ENCODE measurements around the gene LATS1. TPM values are rescaled to one million over a fixed set of nuclear protein-coding genes. Genes with fewer than 3 reads are reported as not detected.

The LATS1 gene
- total and polyA plus RNA-seq, 2 donors from 2014 or later: 3.3 to 32.4 TPM

DNA sequence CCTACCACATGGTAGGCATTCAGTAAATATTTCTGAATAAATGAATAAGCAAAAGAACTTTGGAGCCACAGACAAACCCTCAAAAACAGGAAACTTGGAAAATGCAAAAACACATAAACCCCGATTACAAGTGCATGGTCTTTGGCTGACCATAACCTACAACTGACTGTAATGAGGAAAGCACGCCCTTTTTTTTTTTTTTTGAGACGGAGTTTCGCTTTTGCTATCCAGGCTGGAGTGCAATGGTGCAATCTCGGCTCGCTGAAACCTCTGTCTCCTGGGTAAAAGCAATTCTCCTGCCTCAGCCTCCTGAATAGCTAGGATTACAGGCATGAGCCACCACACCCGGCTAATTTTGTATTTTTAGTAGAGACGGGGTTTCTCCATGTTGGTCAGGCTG, 11.9 kb upstream of the LATS1 start:
- no peak overlapping the region for H3K4me3 ChIP-seq (ENCODE audit: low read length in 3 of 3)
- TF ChIP-seq, protein P1, sequence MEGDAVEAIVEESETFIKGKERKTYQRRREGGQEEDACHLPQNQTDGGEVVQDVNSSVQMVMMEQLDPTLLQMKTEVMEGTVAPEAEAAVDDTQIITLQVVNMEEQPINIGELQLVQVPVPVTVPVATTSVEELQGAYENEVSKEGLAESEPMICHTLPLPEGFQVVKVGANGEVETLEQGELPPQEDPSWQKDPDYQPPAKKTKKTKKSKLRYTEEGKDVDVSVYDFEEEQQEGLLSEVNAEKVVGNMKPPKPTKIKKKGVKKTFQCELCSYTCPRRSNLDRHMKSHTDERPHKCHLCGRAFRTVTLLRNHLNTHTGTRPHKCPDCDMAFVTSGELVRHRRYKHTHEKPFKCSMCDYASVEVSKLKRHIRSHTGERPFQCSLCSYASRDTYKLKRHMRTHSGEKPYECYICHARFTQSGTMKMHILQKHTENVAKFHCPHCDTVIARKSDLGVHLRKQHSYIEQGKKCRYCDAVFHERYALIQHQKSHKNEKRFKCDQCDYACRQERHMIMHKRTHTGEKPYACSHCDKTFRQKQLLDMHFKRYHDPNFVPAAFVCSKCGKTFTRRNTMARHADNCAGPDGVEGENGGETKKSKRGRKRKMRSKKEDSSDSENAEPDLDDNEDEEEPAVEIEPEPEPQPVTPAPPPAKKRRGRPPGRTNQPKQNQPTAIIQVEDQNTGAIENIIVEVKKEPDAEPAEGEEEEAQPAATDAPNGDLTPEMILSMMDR (IDR thresholded peaks at IDR 0.05; ENCODE audit: borderline replicate concordance, extremely low read depth, insufficient read depth): no peak
- H3K9me3 ChIP-seq (ENCODE audit: control insufficient read depth in 2 of 3, insufficient read depth in 1 of 3, low read length in 3 of 3): no peaks in the 10 kb centered on the region
- H3K27ac ChIP-seq (ENCODE audit: low read depth in 2 of 2, low read length in 2 of 2): no peak overlapping the region
- H3K36me3 ChIP-seq (ENCODE audit: control insufficient read depth in 2 of 3, insufficient read depth in 3 of 3, low read length in 3 of 3): peaks cover 2 to 18% (median 11%) of the 10 kb centered on the region in 3 donors
- FAIRE-seq: no peak
- no peak overlapping the region for H3K9ac ChIP-seq (ENCODE audit: low read length in 3 of 3)
- H3K27me3 ChIP-seq (ENCODE audit: control insufficient read depth, insufficient read depth, low read length): no peaks in the 10 kb centered on the region
- no peak for DNase-seq
- intact Hi-C loops (cut with DNase I): no loop called here
- H3K4me1 ChIP-seq (ENCODE audit: control insufficient read depth in 2 of 3, insufficient read depth in 2 of 3, low read depth in 1 of 3, low read length in 3 of 3): peaks cover 0 to 2% (median 0%) of the 10 kb centered on the region in 3 donors

DNA sequence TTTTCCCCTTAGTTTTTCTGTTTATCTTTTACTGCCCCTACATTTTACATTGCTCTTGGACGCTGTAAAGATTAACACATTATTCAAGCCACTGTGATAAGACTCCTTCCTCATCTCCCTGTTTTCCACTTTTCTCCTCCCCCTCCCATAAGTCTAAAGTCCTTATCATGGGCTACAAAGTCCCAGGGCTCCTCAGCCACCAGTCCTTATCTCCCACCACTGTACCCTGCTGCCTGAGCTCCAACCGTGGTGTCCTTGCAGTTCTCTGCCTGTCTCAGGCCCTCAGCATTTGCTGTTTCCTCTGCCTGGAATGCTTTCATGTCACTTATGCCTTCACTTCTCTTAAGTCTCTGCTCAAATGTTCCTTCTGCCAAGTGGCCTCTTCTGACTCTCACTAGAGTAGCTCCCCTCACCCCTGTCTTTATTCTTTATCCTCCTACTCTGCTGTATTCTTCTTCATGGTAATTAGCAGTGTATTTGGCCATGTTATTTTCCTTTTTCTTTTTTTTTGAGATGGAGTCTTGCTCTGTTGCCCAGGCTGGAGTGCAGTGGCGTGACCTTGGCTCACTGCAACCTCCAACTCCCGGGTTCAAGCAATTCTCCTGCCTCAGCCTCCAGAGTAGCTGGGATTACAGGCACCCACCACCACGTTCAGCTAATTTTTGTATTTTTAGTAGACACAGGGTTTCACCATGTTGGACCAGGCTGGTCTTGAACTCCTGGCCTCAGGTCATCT, 10.8 kb upstream of the LATS1 start:
- H3K27ac ChIP-seq (ENCODE audit: low read depth in 2 of 2, low read length in 2 of 2): no peak overlapping the region
- DNase-seq (no peak), FAIRE-seq (no peak)
- peaks cover 2 to 19% (median 11%) of the 10 kb centered on the region in 3 donors for H3K36me3 ChIP-seq (ENCODE audit: control insufficient read depth in 2 of 3, insufficient read depth in 3 of 3, low read length in 3 of 3)
- intact Hi-C loops (cut with DNase I): no loop called here
- peaks cover 0 to 2% (median 0%) of the 10 kb centered on the region in 3 donors for H3K4me1 ChIP-seq (ENCODE audit: control insufficient read depth in 2 of 3, insufficient read depth in 2 of 3, low read depth in 1 of 3, low read length in 3 of 3)
- no peak overlapping the region for H3K9ac ChIP-seq (ENCODE audit: low read length in 3 of 3)
- no peaks in the 10 kb centered on the region for H3K27me3 ChIP-seq (ENCODE audit: control insufficient read depth, insufficient read depth, low read length)
- H3K9me3 ChIP-seq (ENCODE audit: control insufficient read depth in 2 of 3, insufficient read depth in 1 of 3, low read length in 3 of 3): no peaks in the 10 kb centered on the region
- TF ChIP-seq, protein P1 (IDR thresholded peaks at IDR 0.05; ENCODE audit: borderline replicate concordance, extremely low read depth, insufficient read depth): no peak
- no peak overlapping the region for H3K4me3 ChIP-seq (ENCODE audit: low read length in 3 of 3)

DNA sequence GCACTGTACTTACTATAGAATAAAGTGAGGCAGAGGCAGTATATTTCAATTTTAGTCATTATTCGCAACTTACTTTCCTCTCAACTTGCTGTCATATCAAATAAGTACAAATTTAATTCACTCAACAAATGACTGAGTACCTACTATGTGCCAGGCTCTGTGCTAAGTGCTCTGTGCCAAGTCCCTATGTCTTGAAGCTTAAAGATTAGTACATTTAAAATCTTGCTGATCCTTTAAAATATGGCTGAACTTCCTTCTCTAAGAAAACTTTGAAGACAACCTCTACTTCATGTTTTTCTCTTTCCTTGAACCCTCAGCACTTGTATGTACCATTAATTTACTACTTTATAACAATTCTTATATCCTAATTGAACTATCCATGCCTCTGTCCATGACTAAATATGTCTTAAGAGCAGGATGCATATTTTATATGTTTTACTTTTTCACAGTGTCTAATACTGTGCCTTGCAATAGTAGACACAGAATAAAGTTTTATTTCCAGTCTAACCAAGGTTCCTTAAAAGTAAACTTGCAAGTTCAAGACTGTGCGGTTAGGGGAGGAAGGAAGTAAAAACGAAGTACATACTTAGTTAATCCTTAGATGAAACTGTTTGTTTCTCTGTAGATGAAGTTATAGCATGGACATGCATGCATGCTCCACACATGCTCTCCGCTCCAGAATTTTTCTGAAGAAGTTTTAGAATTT, 10.0 kb upstream of the LATS1 start:
- no peaks in the 10 kb centered on the region for H3K27me3 ChIP-seq (ENCODE audit: control insufficient read depth, insufficient read depth, low read length)
- FAIRE-seq (no peak), DNase-seq (no peak)
- no peak overlapping the region for H3K27ac ChIP-seq (ENCODE audit: low read depth in 2 of 2, low read length in 2 of 2)
- H3K36me3 ChIP-seq (ENCODE audit: control insufficient read depth in 2 of 3, insufficient read depth in 3 of 3, low read length in 3 of 3): peaks cover 2 to 19% (median 11%) of the 10 kb centered on the region in 3 donors
- intact Hi-C loops (cut with DNase I): no loop called here
- H3K4me1 ChIP-seq (ENCODE audit: control insufficient read depth in 2 of 3, insufficient read depth in 2 of 3, low read depth in 1 of 3, low read length in 3 of 3): peaks cover 0 to 2% (median 0%) of the 10 kb centered on the region in 3 donors
- TF ChIP-seq, protein P1 (IDR thresholded peaks at IDR 0.05; ENCODE audit: borderline replicate concordance, extremely low read depth, insufficient read depth): no peak
- no peak overlapping the region for H3K4me3 ChIP-seq (ENCODE audit: low read length in 3 of 3)
- H3K9ac ChIP-seq (ENCODE audit: low read length in 3 of 3): no peak overlapping the region
- no peaks in the 10 kb centered on the region for H3K9me3 ChIP-seq (ENCODE audit: control insufficient read depth in 2 of 3, insufficient read depth in 1 of 3, low read length in 3 of 3)

All from kidney (tissue), 14 donors.